DMS 273 (cell line): ENCODE measurements around the gene TIMM10.

Experiments
- DNase-seq: peaks from one replicate; lab custom pipeline; 2025; ENCODE audit not compliant: unreplicated experiment; lab: John Stamatoyannopoulos, UW

The TIMM10 gene

DNA sequence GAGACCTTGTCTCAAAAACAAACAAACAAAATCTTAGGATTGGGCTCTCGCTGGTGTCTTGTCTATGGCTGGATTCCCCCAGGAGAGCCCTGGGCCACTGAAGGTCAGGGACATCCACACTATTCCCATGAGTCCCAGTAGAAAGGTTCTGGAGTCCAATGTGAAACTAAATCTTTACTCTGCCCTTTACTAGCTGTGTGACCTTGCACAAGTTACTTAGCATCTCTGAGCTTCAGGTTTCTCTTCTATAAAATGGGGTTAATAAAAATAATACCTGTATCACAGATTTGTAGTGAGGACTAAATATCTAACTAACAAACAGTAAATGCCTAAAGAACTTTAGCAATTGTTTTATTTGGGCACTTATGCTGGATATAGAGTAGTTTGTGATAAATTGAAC lies 24.0 kb downstream of the TIMM10 start:
- DNase-seq = no peak

DNA sequence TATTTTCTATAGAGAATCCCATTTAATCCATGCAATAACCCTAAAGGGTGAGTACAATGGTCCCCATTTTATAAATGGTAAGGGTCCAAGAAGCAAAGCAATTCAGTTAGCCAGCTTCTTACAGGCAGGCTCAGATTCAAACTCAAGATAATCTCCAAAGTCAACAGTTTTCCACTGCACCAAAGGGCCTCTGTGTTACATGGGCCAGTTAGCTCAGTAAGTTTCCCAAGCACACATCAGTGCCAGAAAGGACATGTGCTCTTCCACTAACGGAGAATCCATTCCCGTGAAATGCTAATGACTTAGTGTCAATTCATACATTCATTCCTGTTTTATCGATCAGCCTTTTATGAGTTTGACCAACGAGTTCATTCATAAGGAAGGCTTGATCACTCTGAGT lies 26.0 kb downstream of the TIMM10 start:
- DNase-seq = no peak

DNA sequence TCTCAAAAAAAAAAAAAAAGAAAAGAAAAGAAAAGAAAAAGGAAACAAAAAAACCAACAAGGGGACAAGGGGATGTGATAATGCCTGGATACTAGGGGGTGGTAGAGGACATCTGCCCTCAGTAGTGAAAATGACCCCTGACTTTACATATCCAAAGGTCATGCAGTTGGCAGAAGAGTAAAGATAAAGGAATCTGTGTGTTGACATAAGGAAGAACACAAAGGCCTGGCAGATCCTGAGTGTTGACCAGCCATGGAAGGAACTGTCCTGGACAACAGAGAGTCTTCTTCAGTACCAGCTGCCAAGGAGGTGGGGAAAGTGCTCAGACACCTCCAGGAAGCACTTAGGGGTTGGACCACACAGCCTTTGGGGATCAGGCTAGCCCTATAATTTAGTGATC lies 27.7 kb downstream of the TIMM10 start:
- no peak for DNase-seq

DNA sequence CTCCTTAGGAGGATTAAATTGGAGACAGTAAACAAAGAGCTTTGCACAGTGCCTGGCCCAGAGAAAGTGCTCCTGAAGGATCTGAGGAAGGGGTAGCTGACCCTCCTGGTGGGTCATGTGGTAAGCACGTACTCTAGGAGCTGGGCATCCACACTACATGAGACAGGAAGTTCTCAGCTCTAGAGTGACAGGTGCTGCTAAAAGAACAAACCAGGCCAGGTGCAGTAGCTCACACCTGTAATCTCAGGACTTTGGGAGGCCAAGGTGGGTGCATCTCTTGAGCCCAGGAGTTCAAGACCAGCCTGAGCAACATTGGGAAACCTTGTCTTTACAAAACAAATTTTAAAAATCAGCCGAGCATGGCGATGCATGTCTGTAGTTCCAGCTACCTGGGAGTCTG lies 28.2 kb downstream of the TIMM10 start:
- no peak for DNase-seq

DNA sequence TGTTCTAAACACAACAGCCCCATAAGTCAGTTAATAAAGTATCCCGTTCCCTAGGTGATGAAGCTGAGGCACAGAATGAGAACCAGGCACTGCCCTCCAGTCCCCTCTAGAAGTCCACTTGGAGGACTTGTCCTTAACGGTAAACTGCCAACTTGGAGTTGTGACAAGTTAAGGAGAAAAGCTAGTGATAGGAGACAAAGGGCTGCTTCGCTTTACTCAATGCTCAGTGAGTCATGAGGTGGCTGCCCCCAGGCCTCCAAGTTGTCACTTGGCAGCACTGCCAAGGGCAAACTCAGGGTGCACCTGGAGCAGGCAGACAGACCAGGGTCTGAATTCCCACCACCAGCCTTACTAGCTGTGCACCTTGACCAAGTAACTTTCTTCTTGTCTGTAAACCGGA lies 28.6 kb downstream of the TIMM10 start:
- DNase-seq = no peak

DNA sequence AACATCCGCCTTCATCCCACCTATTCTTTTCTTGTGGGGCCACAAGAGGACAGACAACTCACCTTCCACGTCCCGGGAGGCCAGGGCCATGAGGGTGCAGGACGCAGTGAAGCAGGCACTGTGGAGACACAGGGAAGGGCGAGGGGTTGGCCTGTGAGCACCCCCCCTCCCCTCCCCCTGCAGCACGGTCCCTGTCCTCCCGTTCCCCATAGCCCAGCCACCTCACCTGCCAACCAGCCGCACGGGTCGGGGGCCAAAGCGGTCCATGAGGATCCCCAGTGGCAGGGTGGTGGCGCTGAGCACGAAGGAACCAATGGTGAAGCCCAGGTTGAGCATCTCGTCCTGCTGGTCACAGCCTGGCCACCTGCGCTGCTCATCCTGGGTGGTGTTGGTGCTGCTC lies 29.6 kb downstream of the TIMM10 start:
- DNase-seq = no peak

DNA sequence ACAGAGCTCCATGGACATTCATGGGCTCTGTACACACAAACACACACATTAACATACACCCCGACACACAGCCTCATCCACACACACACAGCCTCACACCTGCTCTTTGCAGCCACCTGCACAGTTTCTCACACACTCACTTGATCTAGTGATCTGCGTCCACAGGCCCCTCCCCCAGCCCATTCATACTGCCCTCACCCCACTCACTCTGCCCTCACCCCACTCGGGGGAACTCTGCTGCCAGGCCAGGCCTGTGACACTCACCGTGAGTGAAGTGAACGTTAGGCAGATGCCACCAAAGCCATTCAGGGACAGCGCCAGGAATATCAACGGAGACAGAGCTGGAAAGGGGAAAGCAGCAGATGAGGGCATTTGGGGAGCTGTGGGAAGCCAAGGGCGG lies 30.0 kb downstream of the TIMM10 start:
- no peak for DNase-seq

DNA sequence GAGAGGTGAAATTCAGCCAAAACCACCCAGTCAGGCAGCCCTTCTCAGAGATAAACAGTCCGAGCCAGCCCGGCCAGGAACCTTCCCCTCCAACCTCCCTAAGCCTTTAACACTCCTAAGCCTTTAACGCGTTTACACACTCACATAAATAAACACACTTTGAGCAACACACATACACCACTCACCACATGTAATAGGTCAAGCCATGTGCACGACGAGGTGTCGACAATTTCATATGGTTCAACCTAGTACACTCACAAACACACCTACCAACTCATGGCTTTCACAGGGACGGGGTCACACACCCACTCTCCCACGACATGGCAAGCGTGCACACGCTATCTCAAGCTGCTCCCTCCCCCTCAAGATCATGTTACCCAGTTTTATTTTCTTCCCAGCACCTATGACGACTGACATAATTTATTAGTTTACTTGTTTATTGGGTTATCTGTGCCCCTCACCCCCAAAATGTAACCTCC lies 30.5 kb downstream of the TIMM10 start:
- peak; percentile 55 for DNase-seq

DNA sequence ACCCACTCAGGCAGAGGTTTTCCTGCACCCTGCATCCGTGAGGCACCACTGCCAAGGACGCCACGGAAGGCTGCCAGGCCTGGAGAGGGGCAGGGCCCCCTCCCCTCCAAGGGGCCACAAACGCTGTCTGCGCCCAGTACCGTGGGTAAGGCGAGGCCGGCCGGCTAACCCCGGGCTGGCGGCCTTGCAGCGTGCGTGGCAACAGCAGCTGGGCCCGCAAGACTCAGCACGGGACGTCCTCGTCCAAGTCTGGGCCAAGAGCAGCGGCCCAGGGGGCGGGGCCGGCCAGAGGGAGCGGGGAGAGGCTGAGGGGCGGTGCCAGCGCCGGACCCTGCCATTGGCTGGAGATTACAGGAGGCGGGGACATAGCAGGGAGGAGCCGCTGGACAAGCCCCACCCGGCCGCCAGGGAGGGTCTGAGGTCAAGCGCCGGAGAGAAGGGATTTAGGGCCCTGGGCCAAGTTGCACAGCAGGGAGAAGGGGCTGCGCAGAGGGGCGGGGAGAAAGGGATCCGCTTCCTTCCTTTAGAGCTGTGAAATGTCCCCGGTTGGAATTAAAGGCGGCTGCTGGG lies 31.1 kb downstream of the TIMM10 start:
- peak; percentile 96 for DNase-seq

DNA sequence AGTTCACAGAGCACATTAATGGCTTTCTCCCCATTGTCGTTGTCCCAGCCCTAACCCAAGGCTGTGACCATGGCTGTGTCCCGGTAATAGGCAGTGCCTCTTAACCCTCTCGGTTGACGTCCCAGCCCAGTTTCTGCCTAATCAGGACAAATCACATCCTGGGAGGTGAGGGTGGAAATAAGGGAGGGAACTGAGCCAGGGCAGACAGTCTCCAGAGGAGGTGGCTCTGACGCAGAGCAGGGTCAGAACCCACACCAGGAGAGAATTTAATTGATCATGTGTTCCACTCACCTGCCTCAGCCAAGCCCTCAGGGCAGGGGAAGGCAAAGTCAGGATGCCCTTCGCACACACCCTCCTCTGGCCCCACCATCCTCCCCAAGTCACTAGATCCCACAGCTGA lies 32.0 kb downstream of the TIMM10 start:
- DNase-seq = no peak

DNA sequence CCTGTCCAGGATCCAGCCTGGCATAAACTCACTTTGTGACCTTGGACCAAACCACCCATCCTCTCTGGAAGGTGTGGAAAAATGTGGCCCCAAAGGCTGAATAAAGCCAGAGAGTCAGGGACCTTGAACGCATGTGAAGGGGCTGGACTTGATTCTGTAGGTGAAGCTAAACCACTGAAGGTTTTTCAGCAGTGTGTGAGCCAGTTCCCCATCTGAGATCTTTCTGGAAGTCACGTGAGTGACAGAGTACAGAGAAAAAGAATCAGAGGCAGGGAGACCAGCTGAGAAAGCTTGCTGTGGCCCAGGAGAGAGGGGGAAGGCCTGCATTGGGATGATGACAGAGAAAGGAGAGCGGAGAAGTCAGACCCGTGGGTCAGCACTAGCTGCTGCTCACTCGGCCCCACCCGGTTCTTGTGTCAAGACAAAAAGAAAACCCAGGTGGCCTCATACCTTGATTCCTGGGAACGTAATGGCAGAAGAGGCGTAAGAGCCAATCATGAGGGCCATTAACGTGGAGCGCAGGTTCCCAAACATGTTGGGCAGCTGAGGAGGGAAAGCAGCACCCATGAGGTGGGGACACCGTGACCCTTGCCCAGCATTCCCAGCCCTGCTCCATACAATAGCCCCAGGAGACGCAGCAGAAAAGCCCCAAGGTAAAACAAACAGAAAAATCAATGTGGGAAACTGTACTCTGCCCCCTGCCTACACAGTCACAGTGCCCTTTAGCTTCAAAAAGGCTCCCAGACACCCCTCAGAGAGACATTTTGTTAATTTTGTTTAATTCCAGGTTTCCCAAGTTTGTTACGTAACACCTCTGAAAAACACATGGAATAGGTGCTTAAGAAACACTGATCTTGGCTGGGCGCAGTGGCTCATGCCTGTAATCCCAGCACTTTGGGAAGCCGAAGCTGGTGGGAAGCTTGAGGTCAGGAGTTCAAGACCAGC lies 33.0 kb downstream of the TIMM10 start:
- no peak for DNase-seq

DNA sequence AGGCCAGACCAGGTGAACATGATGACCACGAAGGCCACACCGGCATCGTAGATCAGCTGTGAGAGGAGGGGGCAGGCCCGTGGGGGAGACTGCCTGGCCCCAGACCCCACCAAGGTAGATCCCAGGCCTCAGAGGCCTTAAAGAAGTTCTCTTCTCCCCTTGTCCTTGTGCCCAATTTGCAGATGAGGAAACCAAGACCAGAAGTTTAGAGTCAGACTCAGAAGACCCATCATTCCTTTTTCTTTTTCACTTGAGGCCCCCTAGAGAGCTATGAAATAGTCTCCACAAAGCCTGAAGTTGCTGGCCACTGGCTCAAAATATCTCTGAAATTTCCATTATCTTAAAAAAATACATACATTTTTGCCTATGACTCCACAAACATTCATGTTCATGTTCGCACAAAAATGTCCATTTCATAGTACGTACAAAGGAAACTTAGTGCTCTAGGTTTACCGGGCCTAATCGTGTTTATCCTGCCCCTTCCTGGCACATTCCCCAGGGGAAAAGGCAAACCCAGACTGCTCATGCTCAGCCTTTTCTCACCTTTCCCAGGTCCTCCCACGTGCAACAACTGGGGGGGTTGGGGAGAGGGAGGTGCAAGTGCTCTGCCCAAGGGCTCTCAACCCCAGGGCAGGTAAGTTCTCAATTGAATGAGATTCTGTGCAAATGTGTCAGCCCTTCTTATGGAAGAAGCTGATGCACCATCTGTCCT lies 34.3 kb downstream of the TIMM10 start:
- peak; percentile 29 for DNase-seq

DNA sequence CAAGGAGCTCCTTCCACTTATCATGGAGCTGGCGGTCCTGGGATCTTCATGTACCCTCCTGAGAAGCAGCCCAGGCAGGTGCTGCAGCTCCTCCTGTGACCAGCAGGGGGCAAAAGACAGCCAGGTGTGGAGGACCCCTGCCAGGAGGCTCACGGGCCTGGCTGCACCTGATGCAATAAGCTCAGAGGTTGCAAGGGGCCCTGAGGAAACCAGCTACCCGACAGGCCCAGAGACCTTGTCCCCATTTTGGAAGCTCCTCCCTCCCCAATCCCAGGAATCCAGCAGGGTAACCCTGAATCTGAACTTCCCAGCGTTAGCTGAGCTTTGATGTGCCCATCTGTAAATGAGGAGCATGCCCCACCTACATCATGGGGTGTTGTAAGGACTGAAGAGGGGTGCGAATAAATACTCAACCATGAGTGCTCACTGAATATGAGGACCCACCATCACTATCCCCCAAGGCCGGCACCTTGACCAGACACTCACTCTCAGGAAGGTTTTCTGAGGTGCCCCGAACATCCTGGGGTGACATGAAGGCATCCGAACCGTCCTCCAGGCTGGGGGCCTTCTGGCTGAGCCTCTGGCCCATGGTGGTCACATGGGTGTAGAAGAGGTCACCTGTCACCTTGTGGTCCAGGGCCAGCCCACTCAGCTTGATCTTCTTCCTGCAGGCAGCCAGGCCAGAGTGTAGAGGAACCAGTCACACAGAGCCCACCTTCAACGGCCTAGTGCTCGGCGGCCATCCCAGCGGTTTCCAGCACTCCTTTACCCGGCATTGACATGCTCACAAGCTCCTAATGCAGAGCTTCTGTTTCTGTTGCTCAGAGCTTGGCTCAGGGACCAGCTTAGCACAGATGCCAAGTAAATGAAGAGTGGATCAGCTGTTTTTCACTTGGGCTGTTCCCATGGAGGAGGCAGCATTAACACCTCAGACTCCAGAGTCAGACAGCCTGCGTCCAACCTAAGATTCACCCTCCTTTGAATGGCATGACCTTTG lies 36.7 kb downstream of the TIMM10 start:
- DNase-seq = peak; percentile 62

DNA sequence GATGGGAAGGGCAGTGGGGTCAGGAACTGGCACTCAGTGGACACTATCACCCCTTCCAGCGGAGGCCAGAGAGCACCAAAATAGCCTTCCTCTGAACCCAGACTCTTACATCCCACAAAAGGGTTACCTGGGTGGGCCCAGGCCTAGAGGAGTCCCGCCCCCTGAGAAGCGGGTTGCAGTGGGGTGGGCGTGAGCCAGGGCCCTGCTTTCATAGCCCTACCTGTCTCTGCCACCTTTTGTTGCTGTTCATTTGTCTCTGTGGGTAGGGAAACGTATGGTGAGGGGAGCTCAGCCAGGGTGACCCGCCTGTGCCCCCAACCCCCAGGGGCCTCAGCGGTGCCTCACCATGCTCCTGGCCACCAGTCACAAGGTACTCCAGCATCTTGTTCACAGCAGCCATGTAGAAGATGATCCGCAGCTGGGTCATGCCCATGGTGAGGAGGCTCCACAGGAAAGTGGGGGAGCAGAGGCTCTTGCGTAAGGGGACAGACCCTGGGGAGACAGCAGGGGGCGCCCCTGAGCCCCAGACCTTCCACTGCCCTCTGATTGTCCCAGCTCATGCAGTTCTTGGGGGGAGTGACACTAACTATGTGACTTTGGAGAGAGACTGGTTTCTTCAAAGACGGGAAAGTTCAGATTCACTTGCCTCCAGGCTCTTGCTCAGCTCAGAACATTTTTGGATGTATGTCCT lies 39.0 kb downstream of the TIMM10 start:
- DNase-seq = peak; percentile 48

DNA sequence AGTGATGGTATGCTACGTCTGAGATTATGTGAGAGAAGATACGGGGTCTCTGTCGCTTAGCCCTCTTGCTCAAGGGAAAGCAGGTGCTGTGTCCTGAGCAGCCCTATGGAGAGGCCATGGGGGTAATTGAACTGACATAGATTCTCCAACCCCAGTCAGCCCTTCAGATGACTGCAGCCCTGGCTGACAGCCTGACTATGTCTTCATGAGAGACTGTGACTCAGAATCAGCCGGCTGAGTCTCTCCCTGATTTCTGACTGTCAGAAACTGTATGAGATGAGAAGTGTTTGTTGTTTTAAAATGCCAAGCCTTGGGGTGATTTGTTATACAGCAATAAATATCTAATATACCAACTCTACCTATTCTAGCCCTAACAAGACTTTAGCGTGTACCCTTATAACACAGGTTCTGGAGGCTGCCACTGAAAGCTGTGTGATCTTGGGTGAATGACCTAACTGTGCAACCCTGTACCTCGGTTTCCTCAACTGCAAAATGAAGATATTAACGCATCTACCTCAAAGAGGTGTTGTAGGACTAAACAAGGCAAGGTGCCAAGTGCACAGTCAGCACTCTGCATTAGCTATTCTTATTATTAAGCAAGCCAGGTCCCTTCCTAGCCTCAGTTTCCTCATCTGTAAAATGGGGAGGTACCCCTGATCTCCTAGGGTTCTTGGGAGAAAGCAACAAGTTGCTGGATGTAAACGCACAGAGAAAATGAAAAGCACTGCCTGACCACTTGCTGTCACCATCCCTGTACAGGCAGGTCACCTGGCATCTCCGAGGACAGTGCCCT lies 39.9 kb downstream of the TIMM10 start:
- no peak for DNase-seq

DNA sequence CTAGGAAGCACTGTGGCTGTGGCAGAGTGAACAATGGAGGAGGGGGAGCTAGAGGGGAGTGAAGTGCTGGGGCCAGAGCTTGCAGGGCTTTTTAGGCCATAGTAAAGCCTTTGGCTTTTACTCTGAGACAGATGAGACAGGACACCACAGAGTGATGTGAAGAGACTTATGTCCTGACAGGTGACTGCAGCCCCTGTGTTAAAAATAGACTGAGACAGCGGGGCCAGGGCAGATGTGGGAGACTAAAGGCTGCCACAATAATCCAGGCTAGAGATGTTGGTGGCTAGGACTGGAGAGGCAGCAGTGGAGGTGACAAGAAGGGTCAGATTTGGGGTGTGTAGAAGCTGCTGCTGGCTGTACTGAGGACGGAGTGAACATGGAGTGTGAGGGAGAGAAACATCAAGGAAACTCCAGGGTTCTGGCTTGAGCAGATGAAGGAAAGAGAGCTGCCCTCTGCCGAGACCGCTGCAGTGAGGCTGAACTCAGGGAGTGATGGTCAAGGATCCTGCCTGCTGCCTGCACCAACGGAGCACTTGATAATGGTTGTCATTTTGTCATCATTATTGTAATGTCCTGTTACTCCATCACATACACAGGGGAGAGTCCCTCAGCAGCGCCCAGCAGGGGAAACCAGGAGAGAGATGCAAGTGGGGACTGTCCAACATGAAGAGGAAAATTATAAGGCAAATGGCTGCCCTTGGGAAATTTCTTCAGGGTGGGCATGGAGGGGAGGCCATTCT lies 42.5 kb downstream of the TIMM10 start:
- no peak for DNase-seq

DNA sequence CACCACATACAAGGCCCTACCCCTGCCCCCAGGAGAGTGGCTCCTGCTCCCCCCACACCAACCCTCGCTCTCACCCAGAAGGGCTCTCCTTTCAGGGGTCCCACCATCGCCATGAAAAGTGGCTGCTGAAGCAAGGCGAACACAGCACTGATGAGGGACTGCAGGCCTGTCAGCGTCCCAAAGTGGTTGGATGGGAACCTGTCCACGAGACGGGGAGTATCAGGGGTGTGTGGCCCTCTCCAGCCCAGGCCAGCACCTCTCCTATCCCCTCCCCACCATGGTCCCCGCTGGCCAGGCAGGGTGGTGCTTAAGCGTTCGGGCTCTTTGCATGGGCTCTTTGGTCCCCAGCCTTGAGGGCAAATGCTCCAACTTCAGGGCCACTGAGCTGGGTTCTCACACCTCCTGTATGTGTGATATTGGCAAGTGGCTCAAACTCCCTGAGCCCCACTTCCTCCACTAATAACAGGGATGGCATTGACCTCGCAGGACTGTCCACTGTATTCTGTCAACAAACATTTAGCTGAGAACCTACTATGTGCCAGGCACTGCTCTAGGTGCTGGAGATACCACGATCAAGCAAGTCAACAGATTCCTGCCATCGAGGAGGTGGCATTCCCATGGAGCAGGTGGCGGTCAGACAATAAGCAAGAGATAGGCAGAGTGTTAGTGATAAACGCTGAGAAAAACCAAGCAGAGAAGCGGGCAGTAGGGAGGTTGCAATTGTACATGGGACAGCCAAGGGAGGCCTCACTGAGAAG lies 43.4 kb downstream of the TIMM10 start:
- DNase-seq = no peak
